K562 (cell line): ENCODE measurements around the gene LIG3. TPM values are rescaled to one million over a fixed set of nuclear protein-coding genes. Genes with fewer than 3 reads are reported as not detected.

ENCODE experiments used
- ETS2 ChIP-seq: IDR thresholded peaks from 2 replicates; pipeline ENCODE4 v1.6.1; 2016; ENCODE audit warnings: borderline replicate concordance, missing genetic modification characterization, mild to moderate bottlenecking, moderate library complexity, missing compliant biosample characterization; ENCODE audit not compliant: poor library complexity, severe bottlenecking
- GATA2 ChIP-seq: sonication (generic); formaldehyde crosslinking; IDR thresholded peaks from 2 replicates; pipeline ENCODE4 v1.4.0; 2020; ENCODE audit warnings: mild to moderate bottlenecking, missing genetic modification reagents
- HNRNPH1 ChIP-seq: fragments of 200-400 bp; formaldehyde crosslinking; optimal IDR thresholded peaks from 2 replicates; pipeline ENCODE3; 2017; ENCODE audit warnings: low read depth, mild to moderate bottlenecking, low read length, moderate library complexity
- KLF16 ChIP-seq: IDR thresholded peaks from 2 replicates; pipeline ENCODE4 v1.6.1; 2016; ENCODE audit warnings: antibody characterized with exemption
- KLF6 ChIP-seq: fragments of 250-450 bp; sonication (Bioruptor Pico); IDR thresholded peaks from 2 replicates; pipeline ENCODE4 v1.4.0; 2020; ENCODE audit warnings: mild to moderate bottlenecking, moderate library complexity, borderline replicate concordance
- MYNN ChIP-seq, 2 experiments: sonication (generic); formaldehyde crosslinking in 1 of 2; IDR thresholded peaks; 2 replicates each; pipeline versions ENCODE4 v1.5.0 to v1.6.1; 2016 to 2020; ENCODE audit warnings: antibody characterized with exemption in 1 of 2, missing genetic modification reagents in 1 of 2
- NONO ChIP-seq, 2 experiments: fragments of 200-400 bp in 1 of 2; fragments of 450-650 bp in 1 of 2; formaldehyde crosslinking in 1 of 2; IDR thresholded peaks; 2 replicates each; pipeline ENCODE4 v1.6.1; 2017; ENCODE audit warnings: low read depth in 2 of 2, mild to moderate bottlenecking in 2 of 2, moderate library complexity in 2 of 2, low read length in 1 of 2
- PTRF ChIP-seq: fragments of 450-650 bp; IDR thresholded peaks from 2 replicates; pipeline ENCODE4 v1.6.1; 2016; ENCODE audit warnings: mild to moderate bottlenecking, missing genetic modification characterization, missing compliant biosample characterization
- RBM39 ChIP-seq: fragments of 200-400 bp; formaldehyde crosslinking; optimal IDR thresholded peaks from 2 replicates; pipeline ENCODE3; 2018; ENCODE audit warnings: low read depth, low read length
- RFX5 ChIP-seq: IDR thresholded peaks from 2 replicates; pipeline ENCODE4 v1.6.1; 2011; ENCODE audit warnings: low read depth, mild to moderate bottlenecking, improper control_type of control experiment, low read length
- SIN3A ChIP-seq, 2 experiments: fragments of 150-350 bp in 1 of 2; IDR thresholded peaks; 2 replicates each; pipeline ENCODE4 v1.6.1; 2011 to 2016; ENCODE audit warnings: borderline replicate concordance in 2 of 2, low read depth in 2 of 2, low read length in 2 of 2, mild to moderate bottlenecking in 2 of 2, moderate library complexity in 2 of 2; ENCODE audit not compliant: control insufficient read depth in 1 of 2
- SMARCE1 ChIP-seq: fragments of 450-650 bp; IDR thresholded peaks from 2 replicates; pipeline ENCODE4 v1.7.1; 2016; ENCODE audit warnings: mild to moderate bottlenecking
- SPI1 ChIP-seq: IDR thresholded peaks from 2 replicates; pipeline ENCODE4 v1.6.1; 2011; ENCODE audit warnings: low read depth, low read length, control low read depth, borderline replicate concordance
- TAF15 ChIP-seq: fragments of 200-400 bp; formaldehyde crosslinking; IDR thresholded peaks from 2 replicates; pipeline ENCODE4 v1.6.1; 2017; ENCODE audit warnings: mild to moderate bottlenecking, low read depth, low read length, moderate library complexity
- TCF3 ChIP-seq: sonication (generic); formaldehyde crosslinking; IDR thresholded peaks from 2 replicates; pipeline ENCODE4 v1.4.0; 2020; ENCODE audit warnings: mild to moderate bottlenecking, missing genetic modification reagents
- THRAP3 ChIP-seq: fragments of 450-650 bp; IDR thresholded peaks from 2 replicates; pipeline ENCODE4 v1.6.1; 2016; ENCODE audit warnings: mild to moderate bottlenecking, inconsistent platforms, borderline replicate concordance
- U2AF1 ChIP-seq: fragments of 200-400 bp; formaldehyde crosslinking; optimal IDR thresholded peaks from 2 replicates; pipeline ENCODE3; 2017; ENCODE audit warnings: mild to moderate bottlenecking, low read depth, low read length, moderate library complexity
- XRCC4 ChIP-seq: IDR thresholded peaks from one replicate; pipeline ENCODE4 v1.6.1; 2011; ENCODE audit not compliant: insufficient read depth, insufficient read length; ENCODE audit errors: extremely low read depth
- ZNF589 ChIP-seq: fragments of 200-800 bp; sonication (Bioruptor generic); IDR thresholded peaks from 2 replicates; pipeline ENCODE4 v1.6.1; 2016; ENCODE audit warnings: low read depth, missing genetic modification characterization, missing compliant biosample characterization
- polyA plus RNA-seq, 8 experiments: library from polyadenylated mRNA; depleted of rRNA in 4 of 8; stranded (reverse) in 5 of 8; unstranded in 3 of 8; fragments of >200 nt; fragmentation: Nextera tagmentation in 2 of 8; fragmentation: Illumina TruSeq in 1 of 8; extraction: Ambion mirVana in 2 of 8; extraction: Trizol in 1 of 8; gene quantifications; 2 replicates each; pipeline versions ENCODE4 v1.2.1 to v1.2.3, GENCODE V29; 2011 to 2014; ENCODE audit warnings: inconsistent platforms in 1 of 8, missing spikeins in 1 of 8
- total RNA-seq, 7 experiments: library from RNA; depleted of rRNA in 6 of 7; stranded (reverse); fragments of >200 nt in 6 of 7; fragmentation: Illumina TruSeq in 2 of 7; extraction: Trizol in 2 of 7; gene quantifications; 2 replicates each; pipeline versions ENCODE4 v1.2.1 to v1.2.3, GENCODE V29; 2011 to 2021; ENCODE audit warnings: low replicate concordance in 1 of 7
- TF ChIP-seq, protein P1 (sequence below): sonication (generic); formaldehyde crosslinking; IDR thresholded peaks from 2 replicates; pipeline ENCODE4 v1.8.1; 2023; ENCODE audit warnings: mild to moderate bottlenecking, missing genetic modification reagents
- TF ChIP-seq, protein P2 (sequence below): fragments of 150-350 bp; IDR thresholded peaks from 2 replicates; pipeline ENCODE4 v1.6.1; 2014; ENCODE audit warnings: low read depth, mild to moderate bottlenecking, low read length, borderline replicate concordance
- TF ChIP-seq, protein P3 (sequence below): fragments of 450-650 bp; formaldehyde crosslinking; IDR thresholded peaks from 2 replicates; pipeline ENCODE4 v1.4.0; 2020; ENCODE audit warnings: mild to moderate bottlenecking, moderate library complexity

Gene LIG3
- total and polyA plus RNA-seq, 9 of the 15 experiments (the other 6 are each of a cell fraction or from before 2014, with no cell fraction given), result 7.6 to 75.0 (median 43.0) TPM

DNA sequence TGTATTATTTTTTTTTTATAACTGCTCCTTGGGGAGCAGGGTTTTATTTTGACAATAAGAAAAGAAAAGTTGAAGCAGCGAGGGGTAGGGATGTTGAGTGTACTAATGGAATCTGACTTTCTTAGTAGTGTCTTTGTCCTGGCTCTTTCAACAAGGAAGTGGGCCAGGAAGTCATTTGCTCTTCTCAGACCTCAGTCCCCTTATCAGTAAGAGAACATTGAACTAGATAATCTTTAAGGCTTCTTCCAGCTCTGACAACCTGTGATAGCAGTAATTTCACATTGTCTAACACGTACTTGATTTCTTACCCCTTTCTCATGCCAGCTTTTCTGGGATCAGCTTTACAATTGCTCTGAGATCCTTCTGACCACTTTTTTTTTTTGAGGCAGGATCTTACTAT, 8.3 kb downstream of the LIG3 start (continued):
- TF ChIP-seq, protein P1, sequence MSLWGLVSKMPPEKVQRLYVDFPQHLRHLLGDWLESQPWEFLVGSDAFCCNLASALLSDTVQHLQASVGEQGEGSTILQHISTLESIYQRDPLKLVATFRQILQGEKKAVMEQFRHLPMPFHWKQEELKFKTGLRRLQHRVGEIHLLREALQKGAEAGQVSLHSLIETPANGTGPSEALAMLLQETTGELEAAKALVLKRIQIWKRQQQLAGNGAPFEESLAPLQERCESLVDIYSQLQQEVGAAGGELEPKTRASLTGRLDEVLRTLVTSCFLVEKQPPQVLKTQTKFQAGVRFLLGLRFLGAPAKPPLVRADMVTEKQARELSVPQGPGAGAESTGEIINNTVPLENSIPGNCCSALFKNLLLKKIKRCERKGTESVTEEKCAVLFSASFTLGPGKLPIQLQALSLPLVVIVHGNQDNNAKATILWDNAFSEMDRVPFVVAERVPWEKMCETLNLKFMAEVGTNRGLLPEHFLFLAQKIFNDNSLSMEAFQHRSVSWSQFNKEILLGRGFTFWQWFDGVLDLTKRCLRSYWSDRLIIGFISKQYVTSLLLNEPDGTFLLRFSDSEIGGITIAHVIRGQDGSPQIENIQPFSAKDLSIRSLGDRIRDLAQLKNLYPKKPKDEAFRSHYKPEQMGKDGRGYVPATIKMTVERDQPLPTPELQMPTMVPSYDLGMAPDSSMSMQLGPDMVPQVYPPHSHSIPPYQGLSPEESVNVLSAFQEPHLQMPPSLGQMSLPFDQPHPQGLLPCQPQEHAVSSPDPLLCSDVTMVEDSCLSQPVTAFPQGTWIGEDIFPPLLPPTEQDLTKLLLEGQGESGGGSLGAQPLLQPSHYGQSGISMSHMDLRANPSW, result no peak
- no peak for TF ChIP-seq RBM39
- TF ChIP-seq PTRF (tag), result no peak
- TF ChIP-seq GATA2, result peak; percentile 25; the same call in 1 of the 2 replicates
- TF ChIP-seq, protein P2, sequence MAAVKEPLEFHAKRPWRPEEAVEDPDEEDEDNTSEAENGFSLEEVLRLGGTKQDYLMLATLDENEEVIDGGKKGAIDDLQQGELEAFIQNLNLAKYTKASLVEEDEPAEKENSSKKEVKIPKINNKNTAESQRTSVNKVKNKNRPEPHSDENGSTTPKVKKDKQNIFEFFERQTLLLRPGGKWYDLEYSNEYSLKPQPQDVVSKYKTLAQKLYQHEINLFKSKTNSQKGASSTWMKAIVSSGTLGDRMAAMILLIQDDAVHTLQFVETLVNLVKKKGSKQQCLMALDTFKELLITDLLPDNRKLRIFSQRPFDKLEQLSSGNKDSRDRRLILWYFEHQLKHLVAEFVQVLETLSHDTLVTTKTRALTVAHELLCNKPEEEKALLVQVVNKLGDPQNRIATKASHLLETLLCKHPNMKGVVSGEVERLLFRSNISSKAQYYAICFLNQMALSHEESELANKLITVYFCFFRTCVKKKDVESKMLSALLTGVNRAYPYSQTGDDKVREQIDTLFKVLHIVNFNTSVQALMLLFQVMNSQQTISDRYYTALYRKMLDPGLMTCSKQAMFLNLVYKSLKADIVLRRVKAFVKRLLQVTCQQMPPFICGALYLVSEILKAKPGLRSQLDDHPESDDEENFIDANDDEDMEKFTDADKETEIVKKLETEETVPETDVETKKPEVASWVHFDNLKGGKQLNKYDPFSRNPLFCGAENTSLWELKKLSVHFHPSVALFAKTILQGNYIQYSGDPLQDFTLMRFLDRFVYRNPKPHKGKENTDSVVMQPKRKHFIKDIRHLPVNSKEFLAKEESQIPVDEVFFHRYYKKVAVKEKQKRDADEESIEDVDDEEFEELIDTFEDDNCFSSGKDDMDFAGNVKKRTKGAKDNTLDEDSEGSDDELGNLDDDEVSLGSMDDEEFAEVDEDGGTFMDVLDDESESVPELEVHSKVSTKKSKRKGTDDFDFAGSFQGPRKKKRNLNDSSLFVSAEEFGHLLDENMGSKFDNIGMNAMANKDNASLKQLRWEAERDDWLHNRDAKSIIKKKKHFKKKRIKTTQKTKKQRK, result no peak
- TF ChIP-seq TCF3 (CRISPR knock-in tag), result peak; percentile 73
- TF ChIP-seq RFX5, result no peak
- TF ChIP-seq KLF6 (CRISPR knock-in tag), result no peak
- TF ChIP-seq XRCC4, result no peak
- TF ChIP-seq SIN3A (IDR thresholded peaks at IDR 0.05; ENCODE audit: borderline replicate concordance in 2 of 2, control insufficient read depth in 1 of 2, low read depth in 2 of 2, low read length in 2 of 2), result no peak
- TF ChIP-seq, protein P3, sequence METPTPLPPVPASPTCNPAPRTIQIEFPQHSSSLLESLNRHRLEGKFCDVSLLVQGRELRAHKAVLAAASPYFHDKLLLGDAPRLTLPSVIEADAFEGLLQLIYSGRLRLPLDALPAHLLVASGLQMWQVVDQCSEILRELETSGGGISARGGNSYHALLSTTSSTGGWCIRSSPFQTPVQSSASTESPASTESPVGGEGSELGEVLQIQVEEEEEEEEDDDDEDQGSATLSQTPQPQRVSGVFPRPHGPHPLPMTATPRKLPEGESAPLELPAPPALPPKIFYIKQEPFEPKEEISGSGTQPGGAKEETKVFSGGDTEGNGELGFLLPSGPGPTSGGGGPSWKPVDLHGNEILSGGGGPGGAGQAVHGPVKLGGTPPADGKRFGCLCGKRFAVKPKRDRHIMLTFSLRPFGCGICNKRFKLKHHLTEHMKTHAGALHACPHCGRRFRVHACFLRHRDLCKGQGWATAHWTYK (CRISPR knock-in tag), result no peak
- TF ChIP-seq HNRNPH1, result no peak
- no peak for TF ChIP-seq TAF15
- TF ChIP-seq U2AF1, result no peak
- peak; percentile 49; the same call in 1 of the 2 replicates for TF ChIP-seq SMARCE1
- no peak for TF ChIP-seq NONO (IDR thresholded peaks at IDR 0.05; ENCODE audit: low read depth in 2 of 2, low read length in 1 of 2)
- TF ChIP-seq ZNF589, result peak; percentile 74; the same call in 1 of the 2 replicates
- TF ChIP-seq ETS2 (tag), result no peak
- TF ChIP-seq KLF16, result peak; percentile 83
- TF ChIP-seq THRAP3, result no peak
- peak; percentile 73; the same call in 1 of the 2 replicates for TF ChIP-seq SPI1
- TF ChIP-seq MYNN (IDR thresholded peaks at IDR 0.05), result no peak
- no peak for TF ChIP-seq MYNN (CRISPR knock-in tag; IDR thresholded peaks at IDR 0.05)
